Measurements from ENCODE around the gene ZNHIT3.

The ZNHIT3 gene

GRCh38 chr17:36500745-36501225, 14.3 kb downstream of the ZNHIT3 start:
- Histone ChIP-seq H3K27ac (ENCODE audit: low read length) (no peak overlapping the region), H4K20me1 (ENCODE audit: insufficient read depth, low read length) (no peaks in the 10 kb centered on the region), H3K36me3 (ENCODE audit: insufficient read depth, low read length) (peaks cover 94% of the 10 kb centered on the region), H2AFZ (ENCODE audit: low read depth, low read length) (no peak overlapping the region), H3K9me3 (ENCODE audit: insufficient read depth, low read length, severe bottlenecking) (no peaks in the 10 kb centered on the region), H3K4me1 (ENCODE audit: insufficient read depth, low read length) (no peaks in the 10 kb centered on the region), H3K27me3 (ENCODE audit: insufficient read depth, low read length, poor library complexity) (no peaks in the 10 kb centered on the region), H3K9ac (ENCODE audit: low read depth, low read length) (no peak overlapping the region), H3K79me2 (ENCODE audit: insufficient read depth, low read length) (no peaks in the 10 kb centered on the region), H3K4me2 (ENCODE audit: insufficient read depth, low read length) (no peak overlapping the region), H3K4me3 (ENCODE audit: low read depth in 1 of 2, low read length in 2 of 2) (no peak overlapping the region)
- ATAC-seq (ENCODE audit: insufficient read depth, low read depth) (no peak), DNase-seq (peak; percentile 2)
- TF ChIP-seq, protein P1, sequence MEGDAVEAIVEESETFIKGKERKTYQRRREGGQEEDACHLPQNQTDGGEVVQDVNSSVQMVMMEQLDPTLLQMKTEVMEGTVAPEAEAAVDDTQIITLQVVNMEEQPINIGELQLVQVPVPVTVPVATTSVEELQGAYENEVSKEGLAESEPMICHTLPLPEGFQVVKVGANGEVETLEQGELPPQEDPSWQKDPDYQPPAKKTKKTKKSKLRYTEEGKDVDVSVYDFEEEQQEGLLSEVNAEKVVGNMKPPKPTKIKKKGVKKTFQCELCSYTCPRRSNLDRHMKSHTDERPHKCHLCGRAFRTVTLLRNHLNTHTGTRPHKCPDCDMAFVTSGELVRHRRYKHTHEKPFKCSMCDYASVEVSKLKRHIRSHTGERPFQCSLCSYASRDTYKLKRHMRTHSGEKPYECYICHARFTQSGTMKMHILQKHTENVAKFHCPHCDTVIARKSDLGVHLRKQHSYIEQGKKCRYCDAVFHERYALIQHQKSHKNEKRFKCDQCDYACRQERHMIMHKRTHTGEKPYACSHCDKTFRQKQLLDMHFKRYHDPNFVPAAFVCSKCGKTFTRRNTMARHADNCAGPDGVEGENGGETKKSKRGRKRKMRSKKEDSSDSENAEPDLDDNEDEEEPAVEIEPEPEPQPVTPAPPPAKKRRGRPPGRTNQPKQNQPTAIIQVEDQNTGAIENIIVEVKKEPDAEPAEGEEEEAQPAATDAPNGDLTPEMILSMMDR (IDR thresholded peaks at IDR 0.05; ENCODE audit: borderline replicate concordance, extremely low read depth, low read length, poor library complexity, severe bottlenecking) = no peak
- no peak for TF ChIP-seq EZH2 (IDR thresholded peaks at IDR 0.05; ENCODE audit: borderline replicate concordance, low read depth, low read length, severe bottlenecking)

GRCh38 chr17:36501351-36501750, 14.9 kb downstream of the ZNHIT3 start:
- no peak for ATAC-seq (ENCODE audit: insufficient read depth, low read depth)
- no peak for TF ChIP-seq EZH2 (IDR thresholded peaks at IDR 0.05; ENCODE audit: borderline replicate concordance, low read depth, low read length, severe bottlenecking)
- TF ChIP-seq, protein P1 (IDR thresholded peaks at IDR 0.05; ENCODE audit: borderline replicate concordance, extremely low read depth, low read length, poor library complexity, severe bottlenecking) = no peak
- H3K4me1 ChIP-seq (ENCODE audit: insufficient read depth, low read length) = no peaks in the 10 kb centered on the region

DNA sequence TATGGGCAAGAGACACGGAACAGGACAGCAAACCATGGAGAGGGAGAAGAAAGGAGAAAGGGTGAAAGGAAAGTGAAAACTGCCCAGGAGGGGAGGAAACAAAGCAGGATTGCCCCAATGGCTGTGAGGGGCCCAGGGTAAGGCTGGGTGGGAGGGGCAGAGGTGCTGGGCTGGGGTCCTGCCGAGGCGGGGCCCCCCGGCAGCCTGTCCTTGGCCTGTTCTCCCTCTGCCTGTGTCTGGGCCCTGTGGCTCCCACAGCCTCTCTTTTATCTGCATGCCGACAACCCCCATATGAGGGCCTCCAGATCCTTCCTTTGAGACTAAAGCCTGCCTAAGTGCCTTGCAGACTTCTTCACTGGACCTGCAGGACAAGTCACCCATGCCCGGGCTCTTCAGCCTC, 15.5 kb downstream of the ZNHIT3 start:
- Histone ChIP-seq H4K20me1 (ENCODE audit: insufficient read depth, low read length) (no peaks in the 10 kb centered on the region), H3K9me3 (ENCODE audit: insufficient read depth, low read length, severe bottlenecking) (no peaks in the 10 kb centered on the region), H3K4me3 (ENCODE audit: low read depth in 1 of 2, low read length in 2 of 2) (no peak overlapping the region), H3K27me3 (ENCODE audit: insufficient read depth, low read length, poor library complexity) (no peaks in the 10 kb centered on the region), H3K27ac (ENCODE audit: low read length) (no peak overlapping the region), H3K79me2 (ENCODE audit: insufficient read depth, low read length) (no peaks in the 10 kb centered on the region), H3K36me3 (ENCODE audit: insufficient read depth, low read length) (peaks cover 94% of the 10 kb centered on the region), H3K9ac (ENCODE audit: low read depth, low read length) (no peak overlapping the region), H2AFZ (ENCODE audit: low read depth, low read length) (no peak overlapping the region), H3K4me2 (ENCODE audit: insufficient read depth, low read length) (no peak overlapping the region), H3K4me1 (ENCODE audit: insufficient read depth, low read length) (no peaks in the 10 kb centered on the region)
- TF ChIP-seq, protein P1 (IDR thresholded peaks at IDR 0.05; ENCODE audit: borderline replicate concordance, extremely low read depth, low read length, poor library complexity, severe bottlenecking) = no peak
- TF ChIP-seq EZH2 (IDR thresholded peaks at IDR 0.05; ENCODE audit: borderline replicate concordance, low read depth, low read length, severe bottlenecking) = no peak
- ATAC-seq (ENCODE audit: insufficient read depth, low read depth) (no peak), DNase-seq (no peak)

More at GRCh38 chr17:36501351-36501750, 14.9 kb downstream of the ZNHIT3 start:
- Histone ChIP-seq H3K36me3 (ENCODE audit: insufficient read depth, low read length) (peaks cover 94% of the 10 kb centered on the region), H3K4me2 (ENCODE audit: insufficient read depth, low read length) (no peak overlapping the region), H2AFZ (ENCODE audit: low read depth, low read length) (no peak overlapping the region), H3K27ac (ENCODE audit: low read length) (no peak overlapping the region), H3K9ac (ENCODE audit: low read depth, low read length) (no peak overlapping the region), H3K27me3 (ENCODE audit: insufficient read depth, low read length, poor library complexity) (no peaks in the 10 kb centered on the region), H4K20me1 (ENCODE audit: insufficient read depth, low read length) (no peaks in the 10 kb centered on the region), H3K79me2 (ENCODE audit: insufficient read depth, low read length) (no peaks in the 10 kb centered on the region), H3K4me3 (ENCODE audit: low read depth in 1 of 2, low read length in 2 of 2) (no peak overlapping the region), H3K9me3 (ENCODE audit: insufficient read depth, low read length, severe bottlenecking) (no peaks in the 10 kb centered on the region)
- peak; percentile 2 for DNase-seq

All from DND-41 (cell line).